GM19238 (cell line): ENCODE measurements around the gene USP4.

ENCODE experiments used
- DNase-seq: peaks from one replicate; pipeline ENCODE4 v3.0.0; 2011; ENCODE audit warnings: low spot score; ENCODE audit not compliant: insufficient read length

USP4 gene

DNA sequence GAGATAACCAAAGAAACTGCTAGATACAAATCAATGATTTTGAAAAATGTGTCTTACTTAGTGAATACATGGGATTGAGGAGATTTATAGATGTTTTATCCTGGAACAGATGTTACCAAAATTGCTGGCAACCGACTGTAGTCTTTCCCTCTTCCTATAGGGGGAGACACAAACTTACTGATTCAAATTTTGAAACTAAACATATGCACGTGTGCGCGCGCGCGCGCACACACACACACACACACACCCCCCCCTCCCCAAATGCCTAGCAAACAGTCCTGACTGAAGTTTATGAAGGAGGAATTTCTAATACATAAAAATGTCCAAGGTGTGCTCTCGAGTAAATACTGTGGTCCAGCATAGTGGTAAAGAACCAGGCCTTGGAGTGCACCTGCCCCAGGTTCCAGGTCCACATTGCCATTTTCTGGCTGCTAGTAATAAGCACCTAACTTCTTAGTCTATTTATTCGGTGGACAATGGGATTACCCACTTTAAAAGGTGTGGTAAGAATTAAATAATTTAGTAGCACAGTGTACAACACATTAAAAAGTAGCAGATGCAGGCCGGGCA is 44.3 kb downstream of the USP4 start:
- no peak for DNase-seq

DNA sequence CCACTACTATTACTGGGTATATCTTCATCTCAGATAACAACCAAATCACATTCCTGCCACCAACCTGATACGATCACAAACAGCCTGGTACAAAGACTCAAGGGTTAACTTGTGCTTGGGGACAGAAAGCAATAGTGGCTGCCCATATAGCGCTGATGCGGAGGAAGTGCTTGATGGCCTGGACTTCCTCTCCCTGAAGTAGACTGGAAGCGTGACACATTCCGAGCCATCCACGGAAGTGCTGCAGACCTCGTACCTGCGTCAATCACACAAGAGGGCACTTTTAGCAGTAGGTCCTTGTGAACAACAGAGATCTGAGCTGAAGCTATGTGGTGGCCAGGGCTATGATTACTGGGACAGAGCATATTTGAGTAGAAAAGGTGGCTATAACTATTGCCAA is 45.5 kb downstream of the USP4 start:
- DNase-seq = no peak

DNA sequence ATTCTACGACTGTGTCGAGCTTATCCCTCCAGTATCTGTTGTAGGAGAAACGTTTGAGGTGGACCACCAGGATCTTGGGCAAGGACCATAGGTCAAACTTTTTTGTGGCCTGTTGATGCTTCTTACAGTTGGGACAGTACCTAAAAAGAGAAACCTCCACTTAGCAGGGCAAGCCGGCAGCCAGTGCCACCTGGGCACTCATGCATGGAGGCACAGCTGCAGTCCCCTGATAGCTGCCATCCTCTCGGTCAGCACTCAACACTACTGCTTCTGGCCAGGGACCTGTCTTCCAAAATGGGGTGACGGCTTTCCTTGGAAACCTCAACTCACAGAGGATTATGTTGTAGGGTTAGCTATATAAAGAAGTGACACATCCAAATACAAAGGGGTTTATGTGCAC is 55.9 kb downstream of the USP4 start:
- no peak for DNase-seq

DNA sequence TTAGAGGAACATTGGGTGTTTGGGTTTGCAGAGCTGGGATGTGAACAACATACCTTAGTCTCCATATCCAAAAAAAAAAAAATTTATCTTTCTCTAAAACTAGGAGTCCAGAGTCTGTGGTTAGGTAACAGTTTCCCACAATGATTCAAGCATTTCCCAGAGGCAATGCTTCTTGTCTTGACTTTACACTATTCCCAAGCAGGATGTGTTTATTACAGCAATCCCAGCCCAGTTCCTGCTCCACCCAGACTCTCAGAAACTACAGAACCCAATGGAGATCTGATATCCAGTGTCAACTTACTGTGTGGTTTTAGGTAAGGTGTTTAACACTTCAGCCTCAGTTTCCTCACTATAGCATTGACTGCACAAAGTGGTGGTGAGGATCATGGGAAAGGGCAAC is 60.5 kb downstream of the USP4 start:
- no peak for DNase-seq

DNA sequence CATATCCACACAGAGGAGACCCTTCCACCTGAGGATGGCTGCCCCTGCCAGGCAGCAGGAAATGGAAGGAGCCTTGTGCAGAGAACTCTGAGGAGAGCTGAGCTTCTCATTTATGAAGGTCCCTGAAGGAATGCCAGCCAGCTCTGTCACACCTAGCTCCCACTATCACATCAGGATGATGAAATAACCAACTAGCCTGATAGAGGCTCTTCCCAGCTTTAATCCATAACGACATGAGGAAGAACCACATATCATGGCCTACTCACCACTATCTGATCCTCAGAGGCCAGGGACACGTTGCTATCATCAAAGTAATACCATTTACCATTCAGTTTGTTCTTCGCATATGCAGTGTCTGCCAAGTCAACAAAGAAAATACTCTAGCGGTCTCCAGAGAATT is 61.3 kb downstream of the USP4 start:
- DNase-seq = no peak

DNA sequence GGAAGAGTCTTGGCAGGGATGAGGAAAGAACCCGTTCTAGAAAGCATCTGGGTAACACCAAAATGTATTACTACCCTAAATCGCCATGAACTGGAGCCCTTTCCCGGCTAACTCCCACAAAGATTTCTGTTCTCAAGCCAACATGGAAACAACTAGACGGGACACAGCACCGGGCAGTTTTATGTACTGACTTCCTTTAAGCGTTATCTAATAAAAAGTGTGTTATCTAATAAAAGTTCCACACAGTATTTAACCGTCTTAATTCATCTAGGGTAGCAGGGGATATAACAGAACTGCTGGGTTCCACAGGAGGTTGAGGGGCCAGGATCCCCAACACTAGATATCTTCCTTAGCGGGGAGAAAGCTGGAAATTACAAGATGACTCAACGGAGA is 62.5 kb downstream of the USP4 start:
- DNase-seq = no peak

DNA sequence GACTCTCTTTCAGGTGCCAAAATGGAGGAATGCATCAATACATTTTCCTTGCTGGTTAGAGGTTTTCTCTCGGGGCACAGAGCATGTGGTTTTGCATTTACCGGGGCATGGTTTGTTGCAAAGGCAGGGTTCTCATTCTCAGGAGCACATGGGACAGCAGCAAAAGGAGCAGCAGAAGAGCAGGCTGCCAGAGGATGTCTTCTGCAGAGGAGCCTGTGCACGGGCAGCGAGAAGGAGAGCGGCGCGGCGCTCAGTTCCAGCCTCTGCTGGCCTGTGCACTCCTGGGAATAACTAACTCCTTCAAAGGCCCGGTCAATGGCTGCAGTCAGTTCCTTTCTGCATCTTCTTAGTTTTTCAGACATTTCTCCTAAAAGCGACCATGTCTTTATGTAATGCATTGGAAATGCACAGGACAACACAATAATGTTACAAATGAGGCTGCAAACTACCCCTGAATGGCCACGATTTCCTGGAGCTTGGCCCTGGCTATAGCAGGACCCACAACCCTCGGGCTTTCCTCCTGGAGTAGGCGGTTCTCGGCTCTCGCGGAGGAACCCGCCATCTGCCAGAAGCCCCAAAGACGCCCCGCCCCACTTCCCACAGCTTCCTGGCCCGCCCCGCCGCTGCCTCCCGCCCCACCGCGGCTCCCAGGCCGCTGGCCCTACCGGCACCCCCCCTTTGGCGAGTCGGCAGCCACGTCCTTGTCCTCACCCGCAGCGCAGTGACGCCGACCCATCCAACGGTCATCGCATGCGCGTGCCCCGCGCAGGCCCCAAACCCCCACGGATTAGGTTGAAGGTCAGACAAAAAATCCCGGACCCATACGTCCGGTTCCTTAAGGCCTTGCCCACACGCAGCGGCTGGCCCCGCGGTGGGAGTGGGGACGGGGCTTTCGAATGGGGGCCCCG is 63.1 kb downstream of the USP4 start, which contains the start of gene C3orf62:
C3orf62 (minus strand) TSS at position 758 of the 908 bp plus-strand sequence; CDS start at position 398, 360 bp downstream.
- DNase-seq = peak; percentile 68

DNA sequence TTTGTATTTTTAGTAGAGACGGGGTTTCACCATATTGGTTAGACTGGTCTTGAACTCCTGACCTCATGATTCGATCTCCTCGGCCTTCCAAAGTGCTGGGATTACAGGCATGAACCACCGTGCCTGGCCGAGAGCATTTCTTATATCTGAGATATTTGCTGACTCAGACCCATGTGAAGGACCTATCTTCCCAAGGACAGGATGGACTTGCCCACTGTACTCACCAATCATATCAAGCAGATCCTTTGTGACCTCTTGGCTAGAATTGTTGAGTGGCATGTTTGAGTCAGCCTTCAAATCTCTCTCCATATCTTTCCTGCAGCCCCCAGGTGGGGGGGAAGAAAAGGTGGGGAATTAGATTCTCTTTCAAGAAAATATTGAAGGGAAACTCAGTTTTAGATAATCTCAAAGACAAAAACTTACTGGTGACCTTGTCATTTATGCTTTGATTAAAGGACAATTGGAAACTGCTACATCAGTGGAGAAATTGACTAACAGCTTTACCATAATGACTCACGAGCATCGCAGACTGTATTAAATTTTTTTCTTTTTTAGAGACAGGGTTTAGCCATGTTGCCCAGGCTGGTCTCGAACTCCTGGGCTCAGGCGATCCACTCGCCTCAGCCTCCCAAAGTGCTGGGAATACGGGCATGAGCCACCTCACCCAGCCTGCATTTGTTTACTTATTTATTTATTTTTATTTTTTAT is 65.9 kb downstream of the USP4 start:
- DNase-seq = no peak

DNA sequence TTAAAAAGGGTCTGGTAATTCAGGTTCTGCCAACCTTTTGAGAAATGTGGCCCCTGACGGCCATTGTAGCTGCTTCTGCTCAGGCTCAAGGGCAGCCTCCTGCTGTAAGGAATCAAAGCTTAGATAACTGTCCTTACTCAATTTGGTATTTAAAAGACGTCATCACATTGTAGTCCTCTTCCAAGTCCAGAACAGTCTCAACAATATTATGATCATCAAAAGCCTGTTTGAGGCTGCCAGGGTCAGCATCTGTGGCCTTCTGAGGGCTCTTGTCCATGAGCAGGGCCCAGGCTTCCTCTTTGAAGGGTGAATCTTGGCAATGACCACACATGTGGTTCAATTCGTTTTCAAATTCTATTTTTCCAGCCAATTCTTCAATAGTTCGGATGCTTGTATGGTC is 68.8 kb downstream of the USP4 start:
- DNase-seq = no peak

DNA sequence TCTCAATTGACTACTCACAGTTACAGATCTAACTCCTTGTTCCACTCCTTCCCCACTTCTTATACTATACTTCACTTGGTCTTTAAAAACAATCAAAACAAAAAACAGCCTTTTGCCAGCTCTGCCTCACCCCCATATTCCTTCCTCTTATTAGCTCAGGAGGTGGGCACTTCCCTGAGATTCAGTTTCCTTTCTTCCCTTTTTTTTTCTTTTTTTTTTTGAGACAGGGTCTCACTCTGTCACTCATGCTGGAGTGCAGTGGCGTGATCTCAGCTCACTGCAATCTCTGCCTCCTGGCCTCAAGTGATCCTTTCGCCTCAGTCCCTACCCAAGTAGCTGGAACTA is 69.7 kb downstream of the USP4 start:
- DNase-seq = no peak

DNA sequence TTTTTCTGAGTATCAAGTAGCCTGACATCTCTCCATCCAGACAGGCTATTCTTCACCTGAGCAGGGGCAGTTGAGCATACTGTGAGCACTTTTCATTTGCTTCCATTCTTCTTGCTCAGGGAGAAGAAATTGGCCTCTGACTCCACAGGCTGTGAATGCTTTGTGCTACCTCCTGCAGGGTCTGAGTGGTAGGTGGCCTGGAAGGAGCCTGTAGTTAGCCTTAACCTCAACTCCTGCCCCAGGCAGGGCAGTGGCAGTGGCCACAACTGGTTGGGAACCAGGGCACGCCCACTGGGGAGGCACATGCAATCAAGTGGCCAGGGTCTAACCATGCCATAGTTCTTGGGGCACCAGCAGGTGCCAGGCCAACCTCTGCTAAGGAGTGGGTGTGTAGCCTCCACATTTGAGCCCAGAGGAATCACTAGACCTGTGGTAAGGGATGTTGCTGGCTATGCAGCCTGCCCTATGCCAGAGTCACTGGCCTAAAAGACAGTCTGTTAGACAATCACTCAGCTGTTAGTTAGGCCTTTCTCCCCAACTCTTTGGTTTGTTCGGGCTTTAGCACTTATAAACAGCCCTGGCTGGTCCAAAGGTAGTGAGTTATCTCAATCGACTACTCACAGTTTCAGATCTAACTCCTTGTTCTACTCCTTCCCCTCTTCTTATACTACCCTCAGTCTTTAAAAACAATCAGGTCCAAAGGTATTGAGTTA is 70.3 kb downstream of the USP4 start:
- DNase-seq = no peak

DNA sequence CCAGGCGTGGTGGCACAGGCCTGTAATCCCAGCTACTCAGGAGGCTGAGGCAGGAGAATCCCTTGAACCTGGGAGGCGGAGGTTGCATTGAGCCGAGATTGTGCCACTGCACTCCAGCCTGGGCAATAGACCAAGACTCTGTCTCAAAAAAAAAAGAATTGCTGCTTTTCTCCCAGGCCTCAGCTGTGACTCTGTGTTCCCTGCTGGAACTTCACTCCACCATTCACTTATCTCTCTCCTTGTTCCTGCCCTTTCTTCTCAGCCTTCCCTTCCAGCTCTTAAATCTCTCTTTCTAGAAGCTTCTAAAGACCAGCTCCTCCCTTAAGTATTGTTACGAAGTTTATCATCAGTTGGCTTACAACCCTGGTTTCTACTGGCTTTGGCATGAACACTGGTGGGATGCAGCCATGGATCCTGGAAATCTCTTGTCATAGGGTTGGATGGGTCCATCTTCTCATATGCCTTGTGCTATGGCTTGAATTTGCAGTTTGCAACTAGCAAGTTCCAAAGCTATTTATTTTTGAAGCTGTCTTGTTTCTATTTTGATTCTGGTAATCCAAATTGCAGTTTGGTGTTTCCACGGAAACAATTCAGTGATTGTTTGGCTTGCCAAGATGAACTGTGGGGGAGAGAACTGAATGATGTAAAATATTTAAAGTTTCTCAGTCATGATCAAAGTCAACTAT is 73.3 kb downstream of the USP4 start:
- no peak for DNase-seq

DNA sequence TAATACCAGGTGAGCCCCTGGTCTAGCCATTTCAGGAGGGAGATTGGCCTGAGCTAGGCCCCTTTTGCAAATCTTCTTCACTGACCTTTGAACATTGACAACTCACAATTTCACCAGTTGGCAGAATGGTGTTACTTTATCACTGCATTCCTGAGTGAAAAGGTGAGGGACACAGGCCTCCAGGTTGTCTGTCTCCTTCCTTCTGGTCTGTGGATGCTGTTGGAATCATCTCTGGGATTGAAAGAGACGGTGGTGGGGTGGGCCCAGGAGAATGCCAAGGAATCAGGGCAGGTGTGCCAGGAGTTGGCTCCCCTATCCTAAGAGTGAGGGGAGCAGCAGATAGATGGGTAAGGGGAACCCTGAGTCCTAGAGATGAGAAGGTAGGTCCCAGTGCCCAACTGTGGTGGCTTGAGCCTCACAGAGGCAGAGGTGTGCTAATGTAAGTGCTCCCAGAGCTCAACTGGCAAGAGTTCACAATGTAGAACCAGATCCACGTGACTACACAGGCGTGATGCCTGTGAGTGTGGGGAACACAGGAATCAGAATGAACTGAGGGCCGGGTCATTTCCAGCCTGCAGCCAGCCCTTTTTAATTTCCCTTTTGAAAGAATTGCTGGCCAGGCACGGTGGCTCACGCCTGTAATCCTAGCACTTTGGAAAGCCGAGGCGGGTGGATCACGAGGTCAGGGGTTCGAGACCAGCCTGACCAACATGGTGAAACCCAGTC is 74.0 kb downstream of the USP4 start:
- DNase-seq = no peak

DNA sequence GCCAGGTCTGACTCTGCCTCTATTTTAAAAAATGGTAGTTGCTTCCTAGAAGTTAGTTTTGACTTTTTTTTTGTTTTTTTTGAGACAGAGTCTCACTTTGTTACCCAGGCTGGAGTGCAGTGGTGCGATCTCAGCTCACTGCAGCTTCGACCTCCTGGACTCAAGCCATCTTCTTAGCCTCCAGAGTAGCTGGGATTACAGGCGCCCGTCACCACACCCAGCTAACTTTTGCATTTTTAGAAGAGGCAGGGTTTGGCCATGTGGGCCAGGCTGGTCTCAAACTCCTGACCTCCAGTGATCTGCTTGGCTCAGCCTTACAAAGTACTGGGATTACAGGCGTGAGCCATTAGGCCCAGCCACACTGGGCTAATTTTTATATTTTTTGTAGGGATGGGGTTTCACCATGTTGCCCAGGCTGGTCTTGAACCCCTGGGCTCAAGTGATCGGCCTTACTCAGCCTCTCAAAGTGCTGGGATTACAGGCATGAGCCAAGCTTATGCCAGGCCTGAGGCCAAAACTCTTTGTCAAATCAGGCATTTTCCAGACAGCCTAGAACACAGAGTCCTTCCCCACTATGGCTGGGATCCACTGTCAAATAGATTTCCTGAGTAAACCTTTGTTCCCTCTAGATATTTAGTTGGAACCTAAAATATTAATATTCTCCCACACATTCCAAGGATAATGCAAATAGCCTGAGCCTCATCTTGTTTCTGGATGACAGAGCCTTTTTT is 76.5 kb downstream of the USP4 start:
- DNase-seq = no peak

DNA sequence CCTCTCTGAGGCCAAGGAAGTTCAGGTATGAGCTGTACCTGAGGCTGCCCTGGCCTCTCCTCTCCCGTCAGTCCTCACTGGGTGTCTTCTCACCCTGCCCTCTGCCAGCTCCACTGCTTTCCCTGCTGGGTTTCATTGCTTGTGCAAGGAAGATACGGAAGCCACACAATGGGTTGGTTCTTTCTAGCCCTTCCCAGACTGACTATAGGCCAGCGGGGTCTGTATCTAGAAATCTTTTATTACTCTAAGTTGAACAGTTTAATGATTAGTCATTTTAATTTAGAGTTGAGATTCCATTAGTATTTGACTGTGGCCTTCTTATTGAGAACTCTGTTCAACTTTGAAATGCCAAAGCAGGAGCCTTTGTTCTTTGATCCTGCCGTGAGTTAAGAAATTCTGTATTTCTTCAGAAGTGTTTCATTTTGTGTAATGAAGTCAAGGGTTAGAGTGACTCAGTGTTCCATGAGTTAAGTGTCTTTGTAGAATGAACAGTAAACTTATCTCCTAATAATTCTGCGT is 79.0 kb downstream of the USP4 start:
- no peak for DNase-seq

DNA sequence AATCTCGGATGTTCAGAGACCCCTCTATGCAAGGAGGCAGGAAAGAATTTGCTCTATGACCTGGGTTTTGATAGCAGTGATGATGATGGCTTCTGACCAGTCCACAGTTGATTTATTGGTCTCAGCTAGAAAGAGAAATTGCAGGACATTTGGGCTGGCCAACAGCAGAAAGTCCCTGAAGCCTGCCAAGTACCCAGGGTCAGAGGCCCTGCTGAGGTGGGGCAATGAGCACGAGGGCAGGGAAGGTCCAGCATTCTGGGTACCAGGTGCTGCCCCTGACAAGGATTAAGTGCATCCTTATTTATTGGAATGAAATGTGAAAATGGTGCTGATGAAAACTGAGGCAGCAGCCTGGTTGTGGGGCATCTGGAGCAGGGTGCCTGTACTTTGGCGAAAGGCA is 82.7 kb downstream of the USP4 start:
- DNase-seq = no peak

DNA sequence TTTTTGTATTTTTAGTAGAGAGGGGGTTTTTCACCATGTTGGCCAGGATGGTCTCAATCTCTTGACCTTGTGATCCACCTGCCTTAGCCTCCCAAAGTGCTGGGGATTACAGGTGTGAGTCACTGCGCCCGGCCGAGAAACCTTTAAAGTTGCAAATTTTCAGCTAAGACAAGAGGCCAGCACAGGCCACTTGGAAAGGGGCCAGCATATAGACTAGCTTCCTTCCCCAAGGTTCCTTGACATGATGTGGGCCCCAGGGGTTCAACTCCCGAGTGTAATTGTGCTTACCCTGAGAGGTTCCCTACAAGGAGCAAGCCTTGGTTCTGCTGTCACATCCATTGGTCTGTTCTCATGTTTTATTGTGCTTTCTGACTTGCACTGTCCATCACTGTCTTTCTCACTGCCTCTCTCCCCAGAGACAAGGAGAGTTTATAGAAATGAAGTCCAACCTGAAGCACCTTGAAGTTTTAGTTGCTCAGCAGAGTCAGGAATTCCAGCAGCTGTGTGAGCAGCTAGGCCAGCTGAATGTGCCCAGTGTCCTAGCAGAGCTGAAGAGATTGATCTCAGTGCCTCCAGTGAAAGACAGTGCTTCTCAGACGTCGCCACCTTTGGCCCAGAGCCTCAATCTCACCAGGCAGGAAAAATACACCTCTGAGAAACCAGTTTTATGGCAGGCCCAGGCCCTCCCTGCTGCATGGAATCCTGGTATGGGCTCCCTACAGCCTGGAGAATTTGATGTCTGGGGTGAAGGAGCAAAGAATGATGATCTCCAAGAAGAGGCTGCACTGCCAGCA is 83.9 kb downstream of the USP4 start:
- no peak for DNase-seq

DNA sequence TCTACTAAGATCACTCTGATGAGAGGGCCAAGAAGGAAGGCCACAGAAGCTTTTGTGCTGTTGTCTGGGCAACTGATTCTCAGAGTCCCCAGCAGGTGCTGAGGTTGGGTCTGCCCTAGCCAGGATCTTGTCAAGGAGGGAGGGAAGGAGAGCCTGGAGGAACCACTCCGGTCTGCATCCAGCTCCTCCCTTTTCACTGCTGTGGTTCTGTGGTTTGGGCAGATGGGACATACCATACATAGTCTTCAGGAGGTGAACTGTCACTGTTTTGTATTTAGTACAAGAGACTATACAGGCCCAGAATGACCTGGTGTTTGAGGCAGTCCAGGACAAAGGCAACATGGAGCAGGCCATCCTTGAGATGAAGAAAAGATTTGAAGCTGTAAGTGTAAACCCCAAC is 84.7 kb downstream of the USP4 start:
- DNase-seq = no peak

DNA sequence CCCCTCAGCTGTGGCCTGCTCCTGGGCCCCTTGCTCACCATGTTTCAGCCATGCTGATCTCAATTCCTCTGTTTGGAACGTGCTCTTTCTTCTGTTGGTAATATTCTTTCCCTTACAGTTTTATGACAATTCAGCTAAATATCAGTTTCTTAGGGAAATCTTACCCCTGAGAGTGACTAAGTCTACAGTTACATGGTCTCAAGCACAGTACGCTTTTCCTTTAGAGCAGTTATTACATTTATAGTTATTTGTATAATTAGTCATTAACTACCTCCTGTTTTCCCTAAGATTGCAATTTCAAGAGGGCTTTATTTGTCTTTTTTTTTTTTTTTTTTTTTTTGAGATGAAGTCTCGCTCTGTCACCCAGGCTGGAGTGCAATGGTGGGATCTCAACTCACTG is 86.3 kb downstream of the USP4 start:
- DNase-seq = no peak
